Stimulated activated naive B cell treated with anti-CD40 and anti-IgM and Interleukin-4, amounts not matched to agents 10 μg/mL and 1 μg/mL and 100 μg/mL, for 72 hours (primary cell): ENCODE data around the gene RAPGEF3.

ENCODE experiments used
- ATAC-seq, 2 donors: fragments of 150-1000 bp; cut with Tn5 transposase; replicated peaks; 2 replicates each; pipeline ENCODE4 v1.10.0; 2021; ENCODE audit warnings: moderate library complexity in 1 of 2
- DNase-seq: peaks from one replicate; pipeline ENCODE4 v3.0.0; 2021
- H3K27ac Mint-ChIP-seq: one replicate; pipeline ENCODE4 v1.8.0; 2022; ENCODE audit warnings: mild to moderate bottlenecking, mixed read lengths
- H3K27me3 Mint-ChIP-seq, 2 donors: one replicate each; pipeline ENCODE4 v1.8.0; 2022; ENCODE audit warnings: mixed read lengths in 2 of 2
- H3K36me3 Mint-ChIP-seq, 2 donors: one replicate each; pipeline ENCODE4 v1.8.0; 2022; ENCODE audit warnings: mixed read lengths in 2 of 2, mild to moderate bottlenecking in 1 of 2
- H3K4me1 Mint-ChIP-seq, 2 donors: one replicate each; pipeline ENCODE4 v1.8.0; 2022; ENCODE audit warnings: mixed read lengths in 2 of 2, mild to moderate bottlenecking in 1 of 2
- H3K4me3 Mint-ChIP-seq, 2 donors: one replicate each; pipeline ENCODE4 v1.8.0; 2022; ENCODE audit warnings: mild to moderate bottlenecking in 2 of 2, mixed read lengths in 2 of 2, moderate library complexity in 1 of 2
- H3K9me3 Mint-ChIP-seq, 2 donors: one replicate each; pipeline ENCODE4 v1.8.0; 2022; ENCODE audit warnings: mixed read lengths in 2 of 2, mild to moderate bottlenecking in 1 of 2

The RAPGEF3 gene

DNA sequence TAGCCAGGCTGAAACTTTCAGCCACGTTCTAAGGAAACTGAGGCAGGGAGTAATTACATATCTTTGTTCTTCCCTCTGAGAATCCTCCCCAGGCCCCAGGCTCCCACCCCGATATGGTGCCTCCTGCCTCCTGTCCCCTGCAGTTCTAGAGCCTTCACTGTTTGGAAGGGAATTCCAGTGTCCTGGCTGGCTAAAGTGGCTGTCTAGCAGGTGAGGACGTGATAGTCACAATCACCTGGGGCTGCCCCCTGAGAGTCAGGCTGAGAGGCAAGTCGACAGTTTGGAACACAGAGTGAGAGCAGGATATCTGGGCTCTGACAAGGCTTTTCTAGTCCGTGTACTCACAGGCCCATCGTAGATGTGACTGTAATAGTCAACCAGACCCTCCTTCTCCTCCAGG lies 46.5 kb downstream of the RAPGEF3 start:
- Mint-ChIP-seq H3K4me3 (no peak overlapping the region), H3K4me1 (peaks cover 57 to 99% of the 10 kb centered on the region in 2 donors), H3K27ac (peak overlapping the region; percentile 47), H3K27me3 (no peaks in the 10 kb centered on the region), H3K9me3 (no peaks in the 10 kb centered on the region), H3K36me3 (peaks cover 7 to 23% of the 10 kb centered on the region in 2 donors)
- DNase-seq: no peak
- no peak for ATAC-seq

DNA sequence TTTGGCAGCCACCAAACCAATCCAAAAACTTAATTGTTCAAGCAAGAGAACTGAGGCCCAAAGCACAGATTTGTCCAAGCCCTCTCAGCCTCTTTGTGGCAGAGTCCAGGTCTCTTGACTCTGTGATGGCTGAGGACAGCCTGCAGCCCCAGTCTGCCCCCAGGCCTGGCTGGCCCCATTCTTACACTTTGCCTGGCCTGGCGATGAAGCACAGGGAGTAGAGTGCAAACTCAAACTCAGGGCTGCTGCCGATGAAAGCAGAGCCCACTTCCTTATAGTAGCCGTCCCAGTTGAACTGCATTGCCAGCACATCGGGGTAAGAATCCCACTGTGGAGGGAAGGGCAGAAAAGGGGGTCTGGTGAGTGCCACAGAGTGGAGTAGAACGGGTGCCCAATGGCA lies 47.2 kb downstream of the RAPGEF3 start:
- Mint-ChIP-seq H3K9me3 (no peaks in the 10 kb centered on the region), H3K4me1 (peaks cover 58 to 96% of the 10 kb centered on the region in 2 donors), H3K36me3 (peaks cover 9 to 25% of the 10 kb centered on the region in 2 donors), H3K4me3 (no peak overlapping the region), H3K27me3 (no peaks in the 10 kb centered on the region), H3K27ac (no peak overlapping the region)
- no peak for ATAC-seq
- DNase-seq: no peak

DNA sequence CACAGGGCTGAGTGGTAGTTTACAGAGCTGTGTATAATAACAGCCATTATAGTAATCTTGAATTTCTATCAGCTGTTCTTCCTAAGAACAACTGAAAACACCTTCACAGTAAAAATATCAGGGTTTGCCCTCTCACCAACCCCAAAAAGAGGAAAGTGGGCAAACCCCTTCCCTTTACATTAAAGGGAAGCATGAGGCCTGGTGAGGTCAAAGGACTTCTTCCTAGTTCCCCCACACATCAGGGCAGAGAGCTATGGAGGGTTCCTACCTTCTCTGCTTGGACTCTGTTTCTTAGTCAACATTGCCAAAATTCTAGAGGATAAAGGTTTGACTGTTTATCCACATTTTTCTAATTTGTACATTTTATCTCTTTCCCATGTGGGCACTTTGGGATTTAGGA lies 48.4 kb downstream of the RAPGEF3 start:
- H3K4me1 Mint-ChIP-seq: peaks cover 51 to 87% of the 10 kb centered on the region in 2 donors
- ATAC-seq: peak; percentile 38 to 44
- H3K4me3 Mint-ChIP-seq: peak overlapping the region; percentile 10 to 65
- H3K27me3 Mint-ChIP-seq: no peaks in the 10 kb centered on the region
- DNase-seq: no peak
- H3K9me3 Mint-ChIP-seq: no peaks in the 10 kb centered on the region
- H3K36me3 Mint-ChIP-seq: peaks cover 14 to 21% of the 10 kb centered on the region in 2 donors
- peak overlapping the region; percentile 95 for H3K27ac Mint-ChIP-seq

GRCh38 chr12:47709671-47710070 lies 49.0 kb downstream of the RAPGEF3 start:
- peak overlapping the region; percentile 95 for H3K27ac Mint-ChIP-seq
- H3K4me3 Mint-ChIP-seq: peak overlapping the region; percentile 65 to 77

GRCh38 chr12:47709237-47709636 lies 49.4 kb downstream of the RAPGEF3 start:
- Mint-ChIP-seq H3K4me1 (peaks cover 46 to 85% of the 10 kb centered on the region in 2 donors), H3K27ac (peak overlapping the region; percentile 95), H3K4me3 (peak overlapping the region; percentile 65 to 77), H3K27me3 (no peaks in the 10 kb centered on the region), H3K9me3 (no peaks in the 10 kb centered on the region), H3K36me3 (peaks cover 16 to 21% of the 10 kb centered on the region in 2 donors)
- peak; percentile 12 to 19 for ATAC-seq
- no peak for DNase-seq

More at GRCh38 chr12:47709671-47710070, 49.0 kb downstream of the RAPGEF3 start:
- H3K4me1 Mint-ChIP-seq: peaks cover 50 to 87% of the 10 kb centered on the region in 2 donors
- no peaks in the 10 kb centered on the region for H3K27me3 Mint-ChIP-seq
- DNase-seq: no peak
- peak; percentile 58 to 69 for ATAC-seq
- H3K9me3 Mint-ChIP-seq: no peaks in the 10 kb centered on the region
- peaks cover 18 to 21% of the 10 kb centered on the region in 2 donors for H3K36me3 Mint-ChIP-seq

DNA sequence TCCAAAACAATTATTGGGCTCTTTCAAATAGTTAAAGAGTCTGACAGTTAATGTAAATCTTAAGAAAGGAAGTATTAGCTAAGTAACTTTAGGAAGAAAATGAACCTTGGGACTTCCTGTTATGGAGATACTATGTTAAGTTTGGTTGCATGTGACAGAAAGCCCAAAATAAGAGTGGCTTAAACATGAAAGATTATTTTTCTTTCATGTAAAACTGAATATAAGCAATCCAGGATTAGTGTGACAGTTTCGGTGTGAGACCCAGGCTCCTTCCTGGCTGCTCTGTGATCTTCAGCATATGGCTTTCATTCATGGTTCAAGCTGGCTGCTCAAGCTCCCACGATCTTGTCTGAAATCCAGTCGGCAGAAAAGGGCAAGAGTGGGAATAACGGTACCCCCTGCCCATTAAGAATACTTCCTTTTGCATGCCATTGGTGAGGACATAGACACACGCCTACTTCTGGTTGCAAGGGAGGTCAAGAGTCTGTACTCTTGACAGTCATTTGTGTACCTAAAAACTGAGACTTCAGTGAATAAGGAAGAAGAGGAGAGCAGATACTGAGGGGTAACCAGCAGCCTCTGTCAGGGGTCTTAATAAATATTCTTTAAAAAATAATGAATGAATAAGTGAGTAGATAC lies 50.7 kb downstream of the RAPGEF3 start:
- DNase-seq (no peak), ATAC-seq (no peak)
- Mint-ChIP-seq H3K4me1 (peaks cover 50 to 85% of the 10 kb centered on the region in 2 donors), H3K4me3 (peak overlapping the region; percentile 50 to 60), H3K9me3 (peaks cover 0 to 2% of the 10 kb centered on the region in 2 donors), H3K36me3 (peaks cover 16 to 29% of the 10 kb centered on the region in 2 donors), H3K27ac (peak overlapping the region; percentile 72), H3K27me3 (no peaks in the 10 kb centered on the region)

DNA sequence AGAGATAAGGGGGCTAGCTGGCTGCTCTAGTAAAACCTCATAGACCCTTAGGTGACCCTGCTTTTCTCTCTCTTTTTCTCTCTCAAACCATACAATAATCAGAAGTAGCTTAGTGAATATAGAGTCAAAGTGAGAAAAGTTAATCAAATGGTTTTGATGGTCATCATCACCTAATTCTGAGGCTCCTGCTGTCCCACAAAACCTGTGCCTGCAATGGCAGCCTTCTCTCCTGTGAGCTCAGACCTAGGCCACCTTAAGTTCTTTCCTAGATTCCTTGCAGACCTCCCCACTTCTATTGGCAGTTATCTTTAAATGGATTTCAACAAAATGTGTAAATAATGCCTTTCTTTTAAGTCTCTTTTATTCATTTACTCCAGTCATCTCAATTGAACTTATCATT lies 51.3 kb downstream of the RAPGEF3 start:
- ATAC-seq: no peak
- H3K27ac Mint-ChIP-seq: peak overlapping the region; percentile 72

DNA sequence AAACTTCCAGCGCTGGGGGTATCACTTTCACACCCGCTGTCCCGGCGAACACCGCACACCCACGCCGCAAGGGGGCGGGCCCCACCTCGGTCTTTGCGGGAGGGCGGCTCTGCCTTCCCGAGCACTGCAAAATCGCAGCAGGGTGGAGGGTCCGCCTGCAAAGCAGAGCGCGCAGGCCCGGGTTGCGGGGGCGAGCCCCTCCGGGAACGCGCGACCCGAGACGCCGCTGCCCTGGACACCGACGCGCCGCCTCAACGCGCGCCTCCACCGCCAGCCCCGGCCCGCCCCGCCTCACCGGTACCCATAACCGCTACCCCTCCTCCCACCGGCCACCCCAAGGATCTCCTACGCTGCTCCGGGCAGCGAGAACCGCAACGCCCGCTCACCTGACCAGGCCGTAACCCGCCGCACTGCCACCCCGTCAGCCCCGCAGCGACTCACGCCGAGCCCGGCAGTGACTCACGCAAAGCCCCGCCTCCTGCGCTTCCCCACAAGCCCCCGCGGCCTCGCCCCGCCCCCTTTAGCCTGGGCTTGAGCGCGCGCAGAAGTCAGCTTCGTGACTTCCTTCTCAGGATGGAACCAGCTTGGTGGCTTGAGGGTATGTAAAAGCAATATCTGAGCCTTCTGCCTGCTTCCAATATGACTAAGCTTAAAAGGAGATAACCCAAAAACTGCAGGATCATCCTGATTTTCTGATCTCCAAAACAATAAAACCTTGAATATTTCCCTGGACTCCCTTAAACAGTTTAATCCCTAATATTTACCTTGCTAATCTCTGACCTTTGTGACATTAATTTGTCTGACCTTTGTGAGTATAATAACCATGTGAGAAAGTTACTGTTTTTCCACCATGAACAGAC lies 52.9 kb downstream of the RAPGEF3 start, which contains the start of gene RPAP3:
RPAP3 (minus strand) TSS at position 465 of the 860 bp plus-strand sequence. CDS start 3,190 bp downstream, outside the sequence.
- Mint-ChIP-seq H3K27me3 (no peaks in the 10 kb centered on the region), H3K27ac (peak within 1 kb of the TSS; percentile 100), H3K4me1 (peaks cover 42 to 70% of the 10 kb centered on the region in 2 donors), H3K9me3 (peaks cover 0 to 2% of the 10 kb centered on the region in 2 donors), H3K36me3 (peaks cover 20 to 32% of the 10 kb centered on the region in 2 donors), H3K4me3 (peak within 1 kb of the TSS; percentile 97 to 100)
- ATAC-seq (peak; percentile 82 to 83), DNase-seq (peak; percentile 94)

More for the DNA sequence above, 51.3 kb downstream of the RAPGEF3 start:
- Mint-ChIP-seq H3K4me1 (peaks cover 50 to 83% of the 10 kb centered on the region in 2 donors), H3K36me3 (peaks cover 18 to 32% of the 10 kb centered on the region in 2 donors), H3K27me3 (no peaks in the 10 kb centered on the region), H3K9me3 (peaks cover 0 to 2% of the 10 kb centered on the region in 2 donors), H3K4me3 (peak overlapping the region; percentile 25 to 49)
- no peak for DNase-seq

DNA sequence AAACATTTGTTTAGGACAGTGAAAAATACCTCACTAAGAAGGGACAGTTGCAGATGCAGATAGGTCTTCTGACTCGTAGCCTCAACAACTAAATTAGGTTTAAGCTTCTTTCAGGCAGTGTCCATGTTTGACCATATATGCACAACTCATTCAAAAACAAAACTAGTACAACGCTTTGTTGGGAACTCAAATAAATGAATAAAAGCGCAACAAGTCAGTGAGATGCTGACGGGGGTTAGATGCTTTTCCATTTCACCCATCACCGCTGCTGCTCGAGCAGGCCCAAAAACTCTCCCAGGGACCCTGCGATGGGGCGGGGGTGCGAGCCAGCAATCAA lies 53.5 kb downstream of the RAPGEF3 start:
- Mint-ChIP-seq H3K36me3 (peaks cover 22 to 33% of the 10 kb centered on the region in 2 donors), H3K9me3 (peaks cover 0 to 2% of the 10 kb centered on the region in 2 donors), H3K27me3 (no peaks in the 10 kb centered on the region), H3K27ac (peak overlapping the region; percentile 100), H3K4me3 (peak overlapping the region; percentile 97 to 100), H3K4me1 (peaks cover 40 to 70% of the 10 kb centered on the region in 2 donors)
- ATAC-seq: no peak
- DNase-seq: no peak

DNA sequence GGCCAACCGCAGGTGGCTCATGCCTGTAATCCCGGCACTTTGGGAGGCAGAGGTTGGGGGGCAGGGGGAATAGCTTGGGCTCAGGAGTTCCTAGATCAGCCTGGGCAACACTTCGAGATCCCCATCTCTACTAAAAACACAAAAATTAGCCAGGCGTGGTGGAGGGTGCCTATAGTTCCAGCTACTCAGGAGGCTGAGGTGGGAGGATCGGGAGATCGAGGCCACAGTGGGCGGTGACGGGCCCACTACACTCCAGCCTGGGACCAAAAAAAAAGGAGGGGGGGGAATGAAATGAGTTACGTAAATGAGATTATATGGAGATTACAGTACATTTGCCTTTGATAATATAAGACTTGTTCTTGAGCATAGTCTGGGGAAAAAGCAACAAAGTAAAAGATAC lies 54.0 kb downstream of the RAPGEF3 start:
- Mint-ChIP-seq H3K27me3 (no peaks in the 10 kb centered on the region), H3K9me3 (peaks cover 0 to 2% of the 10 kb centered on the region in 2 donors), H3K36me3 (peaks cover 23 to 37% of the 10 kb centered on the region in 2 donors), H3K4me1 (peaks cover 39 to 70% of the 10 kb centered on the region in 2 donors), H3K4me3 (peak overlapping the region; percentile 97 to 100), H3K27ac (peak overlapping the region; percentile 100)
- DNase-seq (no peak), ATAC-seq (no peak)

DNA sequence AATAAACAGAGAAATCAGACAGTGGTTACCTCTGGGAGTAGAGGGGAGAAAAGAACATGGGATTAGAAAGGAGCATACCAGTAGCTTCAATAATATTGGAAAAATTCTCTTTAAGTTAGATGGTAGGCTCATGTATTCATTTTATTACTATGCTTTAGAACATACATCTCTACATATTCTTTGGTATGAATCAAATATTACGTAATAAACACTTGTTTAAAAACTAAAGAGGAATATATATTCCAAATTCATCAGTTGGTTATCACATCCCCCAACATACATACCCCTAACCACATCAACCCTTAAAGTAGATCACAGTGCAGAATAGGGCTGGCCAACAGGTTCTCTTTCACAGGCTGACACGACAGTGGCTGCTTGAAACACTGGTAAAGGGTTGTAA lies 58.4 kb downstream of the RAPGEF3 start:
- H3K27ac Mint-ChIP-seq: no peak overlapping the region
- H3K27me3 Mint-ChIP-seq: no peaks in the 10 kb centered on the region

GRCh38 chr12:47698631-47699030 lies 60.0 kb downstream of the RAPGEF3 start:
- peaks cover 20 to 64% of the 10 kb centered on the region in 2 donors for H3K4me1 Mint-ChIP-seq
- ATAC-seq: no peak
- H3K9me3 Mint-ChIP-seq: no peaks in the 10 kb centered on the region
- H3K27me3 Mint-ChIP-seq: no peaks in the 10 kb centered on the region
- H3K4me3 Mint-ChIP-seq: no peak overlapping the region
- peak overlapping the region; percentile 73 for H3K27ac Mint-ChIP-seq
- peaks cover 28 to 46% of the 10 kb centered on the region in 2 donors for H3K36me3 Mint-ChIP-seq
- no peak for DNase-seq

More for the DNA sequence above, 58.4 kb downstream of the RAPGEF3 start:
- Mint-ChIP-seq H3K9me3 (peaks cover 0 to 2% of the 10 kb centered on the region in 2 donors), H3K4me3 (no peak overlapping the region), H3K4me1 (peaks cover 27 to 70% of the 10 kb centered on the region in 2 donors), H3K36me3 (peaks cover 26 to 39% of the 10 kb centered on the region in 2 donors)
- DNase-seq (no peak), ATAC-seq (no peak)

- H3K4me1 Mint-ChIP-seq: peaks cover 15 to 64% of the 10 kb centered on the region in 2 donors
- H3K4me3 Mint-ChIP-seq: peak overlapping the region in 1 of 2 donors; percentile 48
- peaks cover 30 to 47% of the 10 kb centered on the region in 2 donors for H3K36me3 Mint-ChIP-seq
- no peaks in the 10 kb centered on the region for H3K9me3 Mint-ChIP-seq
- DNase-seq (no peak), ATAC-seq (peak; percentile 85 to 92)
- H3K27ac Mint-ChIP-seq: no peak overlapping the region
- H3K27me3 Mint-ChIP-seq: no peaks in the 10 kb centered on the region
Measured at GRCh38 chr12:47698055-47698454, 60.6 kb downstream of the RAPGEF3 start.

DNA sequence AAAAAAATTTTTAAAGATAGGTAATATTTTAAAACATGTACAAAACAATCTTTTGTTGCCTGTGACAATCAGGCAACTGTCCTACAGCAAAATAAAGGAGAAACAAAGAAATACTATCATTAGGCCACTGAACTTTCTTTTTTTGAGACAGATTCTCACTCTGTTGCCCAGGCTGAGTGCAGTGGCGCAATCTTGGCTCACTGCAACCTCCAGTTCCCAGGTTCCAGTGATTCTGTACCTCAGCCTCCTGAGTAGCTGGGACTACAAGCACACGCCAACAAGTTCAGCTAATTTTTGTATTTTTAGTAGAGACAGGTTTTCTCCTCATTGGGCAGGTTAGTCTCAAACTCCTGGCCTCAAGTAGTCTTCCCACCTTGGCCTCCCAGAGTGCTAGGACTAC lies 69.5 kb downstream of the RAPGEF3 start:
- DNase-seq (no peak), ATAC-seq (no peak)
- no peaks in the 10 kb centered on the region for H3K27me3 Mint-ChIP-seq
- no peak overlapping the region for H3K27ac Mint-ChIP-seq
- H3K36me3 Mint-ChIP-seq: peaks cover 28 to 32% of the 10 kb centered on the region in 2 donors
- no peaks in the 10 kb centered on the region for H3K9me3 Mint-ChIP-seq
- peaks cover 3 to 20% of the 10 kb centered on the region in 2 donors for H3K4me1 Mint-ChIP-seq
- no peak overlapping the region for H3K4me3 Mint-ChIP-seq
